NCI-H2171 treated with DMSO at 0.1 percent for 48 hours (cell line): ENCODE measurements around the gene STMP1.

Experiments used
- DNase-seq: peaks from one replicate; lab custom pipeline; 2025; lab: John Stamatoyannopoulos, UW

Gene STMP1

DNA sequence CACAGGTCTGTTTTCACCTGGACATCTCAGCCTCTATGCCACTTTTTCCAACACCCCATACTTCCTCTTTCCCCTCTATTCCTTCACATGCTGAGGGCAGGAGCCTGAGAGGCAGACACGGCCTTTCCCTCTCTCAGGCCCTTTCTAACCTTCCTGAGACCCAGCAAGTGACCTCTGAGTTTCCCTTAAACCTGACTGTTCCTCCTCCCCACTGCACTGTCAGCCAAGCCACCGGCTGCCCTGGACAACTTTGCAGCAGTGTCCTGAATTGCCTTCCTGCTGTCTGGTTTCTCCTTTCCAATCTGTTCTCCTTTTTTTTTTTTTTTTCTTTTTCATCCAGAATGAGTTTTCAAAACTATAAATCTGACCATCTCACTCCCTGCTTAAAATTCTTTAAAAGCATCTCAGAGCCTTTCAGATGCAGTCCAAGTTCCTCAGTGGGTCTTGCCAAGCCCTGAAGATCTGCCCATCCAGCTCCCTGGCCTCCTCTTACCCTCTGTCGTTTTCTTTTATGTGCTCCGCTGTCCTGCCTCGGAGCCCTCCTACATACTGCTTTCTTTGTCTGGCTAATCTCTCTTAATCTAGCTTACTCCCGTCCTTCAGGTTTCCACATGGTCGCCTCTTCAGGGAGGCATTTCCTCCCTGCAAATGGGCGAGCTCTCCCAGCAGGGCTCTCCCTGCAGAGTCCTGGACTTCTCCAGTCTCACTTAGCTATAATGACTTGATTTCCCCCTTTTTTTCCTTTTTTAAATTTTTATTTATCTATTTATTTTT lies 35.1 kb downstream of the STMP1 start:
- DNase-seq = no peak

DNA sequence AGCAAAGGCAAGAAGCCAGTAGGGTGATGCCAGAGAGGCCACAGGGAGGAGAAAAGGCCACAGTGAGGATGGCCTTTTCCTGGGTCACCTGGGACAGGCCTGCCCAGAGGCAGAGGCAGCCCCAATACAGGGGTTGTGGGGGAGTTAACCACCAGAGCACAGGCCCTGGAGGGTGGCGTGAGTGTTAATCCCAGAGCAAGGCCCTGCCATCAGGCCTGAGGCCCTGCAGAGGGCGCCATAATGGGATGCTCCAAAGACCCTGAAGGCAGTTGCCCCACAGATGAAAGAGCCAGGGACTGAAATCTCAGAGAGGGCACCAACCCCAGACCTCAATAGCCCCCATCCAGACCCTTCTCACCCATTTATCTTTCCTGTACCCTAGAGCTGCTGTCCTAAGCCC lies 41.8 kb downstream of the STMP1 start:
- no peak for DNase-seq

DNA sequence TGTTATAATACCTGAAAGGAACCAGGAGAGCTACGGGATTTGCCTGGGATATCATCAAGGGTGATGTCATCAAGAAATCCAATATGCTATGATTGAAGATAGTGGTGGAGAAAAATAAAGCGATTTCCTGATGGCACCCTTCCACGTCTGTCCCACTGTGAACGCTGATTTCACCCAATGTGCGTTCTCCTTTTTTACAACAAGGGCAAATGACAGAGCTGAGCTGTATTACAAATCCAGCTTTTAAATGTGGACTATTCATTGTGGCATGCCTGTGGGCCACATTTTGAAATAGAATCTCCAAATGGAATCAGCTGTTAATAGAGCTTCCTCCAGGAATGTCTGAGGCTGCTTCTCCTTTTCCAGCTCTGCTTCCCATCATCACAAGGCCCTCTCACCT lies 42.4 kb downstream of the STMP1 start:
- no peak for DNase-seq

DNA sequence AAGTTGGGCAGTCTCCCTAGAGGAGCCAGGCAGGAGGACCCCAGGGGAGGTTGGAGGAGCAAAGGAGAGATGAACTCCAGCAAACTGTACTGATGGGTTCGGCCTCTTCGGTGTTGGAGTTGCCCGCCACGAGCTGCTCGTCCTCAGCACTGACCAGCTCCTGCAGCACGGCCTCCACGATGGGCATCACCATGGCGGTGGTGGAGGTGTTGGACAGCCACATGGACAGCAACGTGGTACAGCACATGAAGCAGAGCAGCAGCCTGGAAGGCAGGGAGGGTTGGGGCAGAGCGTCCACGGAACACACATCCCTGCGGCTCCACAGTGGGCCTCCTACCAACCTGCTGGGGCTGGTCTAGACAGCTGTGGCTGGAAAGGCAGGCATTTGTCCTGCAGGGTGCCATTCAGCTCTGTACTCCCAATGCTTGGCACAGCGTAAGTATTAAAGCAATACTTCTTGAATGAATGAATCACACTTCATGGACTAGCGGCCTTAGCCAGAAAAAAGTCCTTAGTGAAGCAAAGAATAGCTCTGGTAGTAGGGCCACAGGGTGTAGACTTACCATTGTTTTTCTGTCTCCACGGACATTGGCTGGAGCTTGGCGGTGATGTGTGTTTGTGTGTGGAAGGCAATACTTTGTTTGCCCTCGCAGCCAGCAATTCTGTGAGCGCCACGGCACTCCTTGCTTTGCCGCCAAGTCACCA lies 43.9 kb downstream of the STMP1 start:
- no peak for DNase-seq

DNA sequence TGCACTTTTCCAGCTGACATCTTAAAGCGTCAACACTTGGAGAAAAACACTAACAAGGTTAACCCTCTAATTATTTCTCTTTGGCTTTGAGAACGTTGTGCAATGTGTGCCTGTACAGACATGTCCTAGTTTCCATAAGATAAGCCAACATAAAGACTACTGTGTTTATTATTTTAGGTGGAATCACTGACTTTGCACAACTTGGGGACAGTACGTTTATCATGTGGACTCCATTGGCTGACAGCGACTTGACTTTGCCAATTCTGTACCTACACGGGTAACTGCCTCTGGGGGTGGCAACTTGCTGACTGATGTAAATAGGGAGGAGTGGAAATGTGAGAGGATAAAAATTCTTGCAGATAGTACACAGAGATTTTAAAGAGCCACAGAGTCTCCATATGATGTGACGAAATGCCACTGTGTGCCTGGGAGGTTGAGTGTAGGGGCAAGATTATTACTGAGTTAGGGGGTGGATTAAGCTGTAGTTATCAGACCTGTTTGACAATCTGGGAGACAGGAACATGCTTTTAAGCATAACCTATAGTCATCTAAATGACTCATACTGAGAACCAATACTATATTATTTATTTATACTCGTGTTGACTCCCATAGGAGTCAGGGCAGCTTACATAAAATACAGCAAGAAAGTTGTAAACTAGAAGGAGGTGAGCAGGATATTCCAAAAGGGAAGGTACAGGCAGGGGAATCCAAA lies 44.7 kb downstream of the STMP1 start:
- no peak for DNase-seq

DNA sequence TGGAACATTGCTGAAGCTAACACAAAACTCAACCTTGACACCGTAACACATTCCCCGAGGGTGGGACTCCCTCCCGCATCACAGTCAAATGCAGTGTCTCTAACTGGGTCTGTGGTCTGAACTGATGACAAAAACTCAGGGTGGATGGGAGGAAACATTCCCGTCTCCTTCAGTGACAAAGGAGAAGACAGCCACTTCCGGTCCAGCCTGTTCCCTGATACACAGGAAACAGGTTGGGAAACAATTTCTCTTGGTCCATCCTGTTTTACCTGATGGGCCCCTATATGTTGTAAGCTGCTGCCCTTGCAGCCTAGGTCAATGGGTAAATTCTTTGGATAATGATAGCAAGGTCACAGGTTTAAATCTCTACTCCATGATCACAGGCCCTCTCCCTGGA lies 45.3 kb downstream of the STMP1 start:
- no peak for DNase-seq

DNA sequence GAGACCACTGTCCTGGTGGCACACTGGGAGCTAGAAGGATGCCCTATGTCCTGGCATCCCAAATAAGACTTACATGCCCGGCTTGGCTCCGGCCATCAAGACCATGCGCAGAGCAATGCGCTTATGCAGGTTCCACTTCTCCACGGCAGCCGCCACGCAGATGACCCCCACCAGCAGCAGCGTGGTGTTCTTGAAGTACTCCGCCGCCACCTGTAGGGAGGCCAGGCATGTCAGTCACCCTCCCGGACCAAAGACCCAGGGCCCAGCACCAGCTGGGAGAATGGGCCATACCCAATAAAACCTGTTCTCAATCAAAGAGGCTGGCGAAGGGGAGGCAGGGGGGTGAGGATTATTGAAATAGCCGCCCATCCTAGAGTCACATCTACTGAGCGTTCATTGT lies 45.7 kb downstream of the STMP1 start:
- DNase-seq = no peak

DNA sequence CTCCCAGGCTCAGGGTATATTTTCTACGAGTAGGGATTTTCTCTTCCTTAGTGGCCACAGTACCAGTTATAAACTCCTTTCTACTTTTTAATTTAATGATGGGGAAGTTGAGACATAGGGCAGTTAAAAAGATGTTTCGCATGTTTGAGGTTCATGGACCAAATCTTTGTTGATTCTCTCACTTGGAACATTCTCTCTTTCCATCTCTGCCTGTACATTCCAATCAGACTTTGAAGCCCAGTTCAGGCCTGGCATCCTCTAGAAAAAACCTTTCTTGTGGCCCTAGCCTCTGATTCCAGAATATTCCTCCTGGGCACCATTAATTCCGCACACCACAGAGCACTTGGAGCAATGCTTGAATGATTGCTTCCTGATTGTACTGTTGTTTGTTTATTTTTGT lies 47.2 kb downstream of the STMP1 start:
- DNase-seq = no peak

DNA sequence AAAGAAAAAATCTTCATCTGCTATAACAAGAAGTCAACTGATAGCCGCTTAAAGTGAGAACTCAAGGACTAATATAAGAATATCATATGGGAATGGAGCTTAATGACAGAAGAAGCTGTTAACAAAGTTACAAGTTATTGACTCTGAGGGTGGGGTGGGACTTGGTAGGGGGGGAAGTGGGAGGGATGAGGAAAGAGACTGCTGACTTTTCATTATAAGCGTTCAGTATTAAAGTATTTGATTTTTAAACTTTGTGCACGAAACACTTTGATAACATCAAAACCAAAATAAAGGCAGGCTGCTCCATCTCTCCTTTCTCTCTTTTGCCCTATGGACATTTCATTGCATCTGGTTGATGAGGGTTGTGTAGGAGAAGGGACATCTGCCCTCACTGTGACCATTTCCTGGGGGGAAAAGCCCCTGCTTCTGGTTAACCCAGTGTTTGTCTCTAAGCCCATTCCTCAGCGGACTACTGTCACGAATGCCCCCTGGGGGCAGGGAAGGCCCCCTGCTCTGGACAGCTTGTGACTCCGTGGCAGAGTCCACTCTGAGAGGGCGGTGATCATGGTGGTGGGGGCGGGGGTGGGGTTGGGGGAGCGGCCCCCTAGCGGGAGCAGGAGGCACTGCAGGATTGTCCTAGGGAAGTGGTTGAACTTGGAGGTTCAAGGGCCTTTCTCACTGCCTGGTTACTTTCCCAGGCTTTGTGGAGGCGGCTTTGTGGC lies 48.3 kb downstream of the STMP1 start:
- no peak for DNase-seq

DNA sequence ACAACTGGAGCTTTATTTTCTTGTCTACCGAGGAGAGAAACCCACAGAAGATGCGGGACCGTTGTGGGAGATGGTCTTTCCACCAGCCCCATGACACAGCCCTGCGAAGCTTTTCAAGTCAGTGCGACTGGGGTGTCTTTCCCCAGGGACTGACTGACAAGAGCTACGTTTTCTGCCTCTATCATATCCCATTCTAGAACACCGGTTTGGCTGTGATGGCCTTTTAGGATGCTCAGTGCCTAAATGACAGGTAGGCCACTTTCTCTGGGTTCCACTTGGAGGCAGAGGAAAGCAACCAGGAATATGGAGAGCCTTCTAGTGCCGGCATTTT lies 48.8 kb downstream of the STMP1 start:
- no peak for DNase-seq

DNA sequence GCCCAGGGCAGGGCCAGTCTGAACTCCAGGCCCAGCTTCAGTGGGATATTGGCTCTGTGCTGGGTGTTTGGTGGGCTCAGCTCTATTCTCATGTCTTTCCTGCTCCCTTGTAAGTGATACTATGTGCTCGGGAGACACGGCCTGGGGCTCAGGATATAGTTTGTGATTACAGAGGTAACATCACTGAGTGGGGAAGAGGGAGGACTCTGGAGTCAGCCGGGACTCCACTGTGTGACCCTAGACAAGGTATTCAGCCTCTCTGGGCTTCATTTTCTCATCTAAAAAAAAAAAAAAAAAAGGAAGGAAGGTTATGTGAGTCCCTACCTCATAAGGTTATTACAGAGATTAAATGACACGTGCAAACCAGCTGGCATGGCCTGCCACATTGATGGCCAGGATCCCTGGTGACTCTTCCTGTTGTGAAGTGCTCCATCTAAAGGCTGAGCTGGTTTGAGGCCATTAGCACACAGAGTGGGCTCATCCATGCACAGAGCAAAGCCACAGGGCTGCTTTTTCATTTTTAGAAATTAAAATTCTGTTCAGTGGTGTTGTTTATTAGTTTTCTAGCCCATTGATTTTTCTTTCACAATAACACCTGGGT lies 50.0 kb downstream of the STMP1 start:
- peak; percentile 69 for DNase-seq

DNA sequence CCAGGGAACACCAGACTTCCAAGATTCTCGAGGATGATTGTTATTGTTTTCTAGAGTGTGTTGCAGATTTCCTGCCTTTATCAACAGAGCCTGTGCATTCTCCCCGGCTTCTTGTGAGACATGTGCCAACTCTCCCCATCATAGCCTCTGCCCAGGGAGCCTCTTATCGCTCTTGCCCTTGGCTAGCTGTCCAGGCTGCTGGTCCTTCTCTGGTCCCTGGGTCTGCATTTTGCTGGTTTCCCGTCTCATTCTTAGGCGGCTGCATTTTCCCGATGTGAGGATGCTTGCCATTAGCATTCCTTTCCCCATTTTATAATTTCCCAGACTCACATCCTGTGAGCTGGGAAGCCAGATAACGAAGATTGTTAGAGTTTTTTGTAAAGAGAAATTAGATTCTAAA lies 50.5 kb downstream of the STMP1 start:
- no peak for DNase-seq

DNA sequence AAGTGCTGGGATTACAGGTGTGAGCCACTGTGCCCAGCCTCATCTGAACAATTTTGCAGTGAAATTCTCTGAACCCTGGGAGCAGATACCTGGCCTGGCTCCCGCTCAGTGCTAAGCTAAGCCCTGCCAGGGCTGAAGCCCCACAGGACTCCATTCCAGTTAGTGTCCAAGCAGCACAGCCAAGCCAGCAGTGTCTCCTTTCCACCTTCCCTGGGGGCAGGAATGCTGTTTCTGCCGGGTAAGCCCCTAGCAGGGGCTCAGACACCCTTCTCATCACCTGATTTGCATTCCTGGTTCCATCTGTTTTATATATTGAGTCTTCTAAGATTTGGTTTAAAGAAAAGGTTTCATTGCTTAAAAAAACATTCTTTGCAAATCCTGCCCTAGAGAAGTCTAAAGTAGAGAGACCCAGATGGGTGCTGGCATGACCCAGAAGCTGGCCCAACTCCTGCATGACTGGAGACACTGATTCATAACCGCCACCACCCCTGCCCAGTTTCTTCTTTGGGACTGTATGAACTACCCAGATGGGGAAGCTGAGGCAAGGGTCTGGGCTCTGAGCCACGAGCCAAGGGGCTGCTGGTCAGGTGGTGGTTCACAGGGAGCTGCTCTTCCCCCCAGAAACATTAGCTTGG lies 51.6 kb downstream of the STMP1 start:
- no peak for DNase-seq

DNA sequence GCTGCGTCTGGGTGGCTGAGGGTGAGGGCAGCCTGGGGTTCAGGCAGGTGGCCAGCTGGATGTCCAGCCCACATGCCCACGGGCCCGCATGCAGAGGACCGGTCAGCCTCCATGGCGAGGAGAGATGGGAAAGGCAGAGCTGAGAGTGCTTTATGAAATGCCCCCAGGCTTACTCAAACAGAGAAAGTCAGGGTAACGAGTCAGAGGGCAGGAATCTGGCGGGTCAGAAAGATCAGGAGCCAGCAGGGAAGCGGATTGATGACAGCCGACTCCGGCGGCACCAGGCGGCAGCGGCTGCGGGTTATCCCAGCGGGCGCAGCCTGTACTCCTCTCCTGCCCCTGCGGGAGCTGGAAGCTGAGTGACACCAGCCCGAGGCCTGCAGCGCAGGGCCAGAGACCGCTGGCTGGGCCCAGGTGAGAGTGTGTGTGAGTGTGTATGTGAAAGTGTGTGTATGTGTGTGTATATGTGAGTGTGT lies 52.3 kb downstream of the STMP1 start:
- no peak for DNase-seq

DNA sequence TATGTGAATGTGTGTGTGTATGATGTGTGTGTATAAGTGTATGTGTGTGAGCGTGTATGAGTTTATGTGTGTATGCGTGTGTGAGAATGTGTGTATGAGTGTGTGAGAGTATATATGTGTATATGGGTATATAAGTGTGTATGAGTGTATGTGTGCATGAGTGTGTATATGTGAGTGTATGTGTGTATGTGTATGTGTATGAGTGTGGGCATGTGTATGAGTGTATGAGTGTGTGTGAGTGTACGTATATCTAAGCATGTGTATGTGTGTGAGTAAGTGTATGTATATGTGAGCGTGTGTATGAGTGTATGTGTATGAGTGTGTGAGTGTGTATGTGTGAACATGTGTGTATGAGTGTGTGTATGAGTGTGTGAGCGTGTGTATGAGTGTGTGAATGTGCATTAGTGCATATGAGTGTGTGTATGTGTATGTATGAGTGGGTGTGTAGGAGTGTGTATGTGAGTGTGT lies 52.8 kb downstream of the STMP1 start:
- DNase-seq = no peak

DNA sequence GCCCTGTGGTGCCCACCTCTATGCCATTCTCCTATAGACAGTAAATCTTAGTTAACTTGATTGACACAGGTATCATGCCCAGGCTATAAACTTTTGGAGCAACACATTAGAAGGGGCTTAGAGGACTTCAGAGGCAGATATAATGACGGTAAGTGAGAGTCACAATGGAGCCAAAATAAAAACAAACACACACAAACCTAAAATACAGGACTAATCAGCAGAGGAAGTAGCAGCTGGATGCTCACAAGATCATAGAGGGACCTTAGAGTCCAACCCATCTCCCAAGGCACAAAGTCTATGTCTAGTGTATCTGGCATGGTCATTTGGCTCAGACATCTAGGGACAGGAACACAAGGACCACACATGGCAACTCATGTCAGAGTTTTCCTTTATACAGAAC lies 53.4 kb downstream of the STMP1 start:
- no peak for DNase-seq

DNA sequence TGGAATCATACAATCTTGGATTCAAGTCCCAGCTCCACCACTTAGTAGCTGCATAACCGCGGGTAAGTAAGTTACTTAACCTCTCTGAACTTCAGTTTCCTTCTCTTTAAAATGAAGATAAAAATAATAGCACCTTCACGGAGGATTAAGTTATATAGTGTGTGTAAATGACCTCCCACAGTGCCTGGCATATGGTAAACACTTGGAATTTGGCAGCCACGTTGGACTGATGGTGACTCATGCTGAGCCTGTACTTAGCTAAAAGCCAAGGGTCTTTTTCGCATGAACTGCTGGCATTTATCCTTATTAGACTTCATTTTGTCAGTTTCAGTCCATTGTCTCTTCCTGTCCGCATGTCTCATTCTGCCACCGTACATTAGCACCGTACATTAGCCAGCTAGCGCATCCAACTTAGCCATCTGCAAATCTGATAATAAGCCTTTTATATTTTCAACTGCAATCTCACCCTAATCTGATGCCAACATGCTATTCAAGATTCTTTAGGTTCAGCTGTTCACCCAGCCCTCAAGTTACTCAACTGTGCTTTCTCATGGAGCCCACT lies 54.4 kb downstream of the STMP1 start:
- peak; percentile 87 for DNase-seq

DNA sequence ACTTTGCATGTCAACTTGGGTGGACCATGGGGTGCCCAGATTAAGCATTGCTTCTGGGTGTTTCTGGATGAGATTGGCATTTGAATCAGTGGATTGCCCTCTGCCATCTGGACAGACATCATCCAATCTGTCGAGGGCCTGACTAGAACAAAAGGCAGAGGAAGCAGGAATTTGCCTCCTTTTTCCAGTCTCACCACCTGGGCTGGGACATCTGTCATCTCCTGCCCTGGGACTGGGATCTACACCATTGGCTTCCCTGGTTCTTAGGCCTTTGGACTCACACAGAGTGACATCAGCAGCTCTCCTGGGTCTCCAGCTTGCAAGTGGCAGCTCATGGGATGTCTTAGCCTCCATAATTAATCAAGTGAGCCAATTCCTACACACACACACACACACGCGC lies 55.4 kb downstream of the STMP1 start:
- DNase-seq = peak; percentile 85

DNA sequence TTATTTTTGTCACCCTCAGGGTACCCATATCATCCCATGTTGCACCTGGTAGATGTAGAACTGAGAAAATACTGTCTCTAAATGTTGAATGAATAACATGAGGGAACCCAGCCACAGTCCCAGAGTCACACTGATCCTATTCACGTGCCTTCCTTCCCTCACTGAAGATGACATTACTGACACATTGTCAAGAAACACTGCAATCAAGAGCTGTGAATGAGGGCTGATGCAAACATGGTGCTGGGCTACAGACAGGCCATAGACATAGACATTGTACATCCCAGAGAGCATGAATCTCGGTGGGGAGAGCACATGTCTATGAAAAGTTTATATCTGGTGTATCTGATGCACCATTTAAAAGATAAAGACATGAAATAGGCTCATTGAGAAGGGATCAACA lies 55.9 kb downstream of the STMP1 start:
- DNase-seq = no peak

DNA sequence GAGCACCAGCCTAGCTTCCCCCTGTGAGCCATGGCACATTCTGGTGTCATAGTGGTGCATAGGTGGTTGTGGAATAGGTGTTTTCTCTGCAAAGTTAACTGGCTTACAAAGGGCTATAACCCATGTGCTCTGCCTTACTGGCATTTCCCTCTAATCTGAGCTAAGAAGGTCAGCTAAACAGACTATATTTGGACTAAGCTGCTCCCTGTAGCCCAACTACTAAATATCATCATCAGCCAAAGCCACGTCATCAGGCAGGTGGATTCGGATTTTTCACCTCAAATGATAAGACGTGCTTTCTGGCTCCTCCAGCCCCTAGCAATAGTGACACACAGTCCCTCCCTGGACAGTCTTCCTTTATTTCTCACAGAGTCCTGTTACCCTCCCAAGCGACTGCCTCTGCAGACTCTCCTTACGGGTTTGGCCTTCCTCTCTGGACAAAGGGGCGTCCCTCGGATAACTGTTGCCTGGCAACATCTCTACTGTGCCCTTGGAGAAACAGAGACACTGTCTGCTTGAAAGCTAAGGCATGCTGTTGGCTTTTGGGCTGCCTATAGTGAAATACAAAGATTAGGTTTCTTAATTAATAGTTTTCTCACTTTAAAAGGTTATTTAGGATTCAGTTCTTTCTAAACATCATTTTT lies 56.6 kb downstream of the STMP1 start:
- DNase-seq = no peak

DNA sequence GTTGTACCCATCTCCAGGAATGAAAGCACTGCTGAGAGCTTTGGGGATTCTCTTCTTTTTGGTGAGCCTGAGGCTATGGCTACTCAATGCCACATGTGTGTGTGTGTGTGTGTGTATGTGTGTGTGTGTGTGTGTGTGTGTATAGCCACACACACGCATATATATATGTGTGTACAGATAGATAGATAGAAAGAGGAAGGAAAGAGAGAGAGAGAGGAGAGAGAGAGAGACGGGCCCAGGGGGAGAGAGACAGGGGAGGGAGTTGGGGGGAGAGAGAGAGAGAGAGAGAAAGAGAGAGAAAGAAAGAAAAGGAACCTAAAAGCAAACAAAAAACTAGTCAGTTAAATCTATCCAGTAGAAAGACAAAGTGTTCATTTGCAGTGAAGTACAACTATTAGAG lies 57.4 kb downstream of the STMP1 start:
- no peak for DNase-seq
